ENCODE data around the gene SPRR2B. TPM values are rescaled to one million over a fixed set of nuclear protein-coding genes. Genes with fewer than 3 reads are reported as not detected.
"Not testable (repeated sequence)": the region's sequence is repeated elsewhere in the genome, so short reads cannot be mapped to it uniquely, and the experiment has no call there.

SPRR2B gene
- not detected for total RNA-seq
- polyA plus RNA-seq: 3.1 TPM
- long read RNA-seq, donor 1: 0 reads
- long read RNA-seq, donor 2: 0 reads
- long read RNA-seq, donor 3: 0 reads
- long read RNA-seq, donor 4: 0 reads
- long read RNA-seq, donor 5: 0 reads
- long read RNA-seq, donor 6: 0 reads
- long read RNA-seq, donor 7: 0 reads
- long read RNA-seq, donor 8: 0 reads
- long read RNA-seq, donor 9: 0 reads
- long read RNA-seq, donor 10: 0 reads

DNA sequence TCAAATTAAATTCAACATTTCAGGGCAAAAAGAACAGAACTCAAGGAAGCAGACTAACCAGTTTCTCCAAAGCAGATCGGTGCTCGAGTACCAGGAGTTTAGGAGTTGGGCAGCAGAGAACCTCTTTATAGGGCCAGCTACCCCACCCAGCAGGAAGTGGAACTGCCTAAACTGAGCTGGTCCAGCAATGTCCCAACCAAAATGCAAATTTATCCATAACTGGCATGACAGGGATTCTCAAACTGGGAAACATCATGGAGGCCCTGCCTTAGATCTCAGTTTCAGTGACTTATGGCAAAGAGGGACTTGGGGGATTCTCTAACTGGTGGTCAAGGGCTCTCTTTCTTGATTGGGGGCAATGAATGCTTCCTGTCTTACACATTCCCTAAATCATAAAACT, at the start of gene SPRR2B:
Gene SPRR2B, minus strand, starts transcription at position 101 of the 400 bp plus-strand sequence. CDS start 772 bp downstream, outside the sequence.
- H3K9me3 ChIP-seq (ENCODE audit: control insufficient read depth in 2 of 2, insufficient read depth in 1 of 2, low read length in 1 of 2): no peaks in the 10 kb centered on the region
- H3K4me1 ChIP-seq (ENCODE audit: control insufficient read depth in 2 of 2, insufficient read depth in 2 of 2, low read length in 2 of 2): no peaks in the 10 kb centered on the region
- WGBS: 95% methylated on average over 2 of the region's 2 CpGs
- no peak within 1 kb of the TSS for H3K27ac ChIP-seq (ENCODE audit: low read depth in 1 of 2, low read length in 1 of 2)
- no peaks in the 10 kb centered on the region for H3K36me3 ChIP-seq (ENCODE audit: control insufficient read depth in 2 of 2, insufficient read depth in 2 of 2, low read length in 1 of 2)
- H3K27me3 ChIP-seq (ENCODE audit: control insufficient read depth in 2 of 2, insufficient read depth in 1 of 2, low read length in 1 of 2): no peaks in the 10 kb centered on the region
- no peak within 1 kb of the TSS for H3K4me3 ChIP-seq (ENCODE audit: low read length in 2 of 2)
- no peak for DNase-seq (ENCODE audit: low read depth in 6 of 9, low spot score in 9 of 9)

DNA sequence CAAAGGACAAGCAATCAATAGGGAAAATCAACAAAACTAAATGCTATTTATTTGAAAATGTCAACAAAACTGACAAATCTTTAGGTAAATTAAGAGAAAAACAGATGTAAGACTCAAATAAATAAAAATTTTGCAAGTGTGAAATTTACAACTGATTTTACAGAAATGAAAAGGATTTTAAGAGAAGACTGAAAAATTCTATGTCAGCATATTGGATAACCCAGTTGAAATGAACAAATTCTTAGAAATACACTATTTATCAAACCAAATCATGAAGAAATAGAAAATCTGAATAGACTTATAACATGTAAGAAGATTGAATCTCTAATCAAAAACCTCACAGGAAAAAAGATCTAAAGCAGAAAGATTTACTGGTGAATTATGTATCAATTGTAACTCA, 49.5 kb upstream of the SPRR2B start:
- H3K9me3 ChIP-seq (ENCODE audit: control insufficient read depth in 2 of 2, insufficient read depth in 1 of 2, low read length in 1 of 2): no peaks in the 10 kb centered on the region
- H3K4me3 ChIP-seq (ENCODE audit: low read length in 2 of 2): no peak overlapping the region
- H3K27me3 ChIP-seq (ENCODE audit: control insufficient read depth in 2 of 2, insufficient read depth in 1 of 2, low read length in 1 of 2): no peaks in the 10 kb centered on the region
- H3K27ac ChIP-seq (ENCODE audit: low read depth in 1 of 2, low read length in 1 of 2): no peak overlapping the region
- no peak for DNase-seq (ENCODE audit: low read depth in 6 of 9, low spot score in 9 of 9)
- no peaks in the 10 kb centered on the region for H3K4me1 ChIP-seq (ENCODE audit: control insufficient read depth in 2 of 2, insufficient read depth in 2 of 2, low read length in 2 of 2)
- H3K36me3 ChIP-seq (ENCODE audit: control insufficient read depth in 2 of 2, insufficient read depth in 2 of 2, low read length in 1 of 2): no peaks in the 10 kb centered on the region

DNA sequence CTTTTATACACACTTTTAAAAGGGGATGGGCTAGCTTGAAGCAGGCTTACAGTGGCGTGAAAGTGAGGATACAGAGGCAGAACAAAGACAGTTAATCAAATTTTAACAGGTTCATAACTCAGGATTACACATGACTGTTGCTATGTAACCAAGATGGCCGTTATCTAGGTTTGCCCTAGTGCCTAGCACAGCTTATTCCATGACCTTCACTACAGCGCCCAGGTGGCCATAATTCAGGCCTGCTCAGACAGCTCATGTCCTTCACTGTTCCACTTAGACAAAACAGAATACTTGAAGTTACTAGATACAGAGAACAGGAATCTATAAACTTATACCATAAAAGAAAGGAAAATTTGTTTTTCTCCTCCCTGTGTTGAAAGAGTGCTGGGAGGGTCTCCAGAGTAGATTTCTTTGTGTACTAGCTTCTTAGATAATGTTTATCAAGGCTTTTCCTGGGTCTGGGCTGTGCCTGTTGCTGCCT, 48.1 kb upstream of the SPRR2B start:
- Histone ChIP-seq H3K4me3 (ENCODE audit: low read length in 2 of 2) (no peak overlapping the region), H3K27ac (ENCODE audit: low read depth in 1 of 2, low read length in 1 of 2) (no peak overlapping the region), H3K9me3 (ENCODE audit: control insufficient read depth in 2 of 2, insufficient read depth in 1 of 2, low read length in 1 of 2) (no peaks in the 10 kb centered on the region), H3K36me3 (ENCODE audit: control insufficient read depth in 2 of 2, insufficient read depth in 2 of 2, low read length in 1 of 2) (no peaks in the 10 kb centered on the region), H3K4me1 (ENCODE audit: control insufficient read depth in 2 of 2, insufficient read depth in 2 of 2, low read length in 2 of 2) (no peaks in the 10 kb centered on the region), H3K27me3 (ENCODE audit: control insufficient read depth in 2 of 2, insufficient read depth in 1 of 2, low read length in 1 of 2) (no peaks in the 10 kb centered on the region)
- 82% methylated on average over 3 of the region's 3 CpGs for WGBS
- DNase-seq (ENCODE audit: low read depth in 6 of 9, low spot score in 9 of 9): no peak

DNA sequence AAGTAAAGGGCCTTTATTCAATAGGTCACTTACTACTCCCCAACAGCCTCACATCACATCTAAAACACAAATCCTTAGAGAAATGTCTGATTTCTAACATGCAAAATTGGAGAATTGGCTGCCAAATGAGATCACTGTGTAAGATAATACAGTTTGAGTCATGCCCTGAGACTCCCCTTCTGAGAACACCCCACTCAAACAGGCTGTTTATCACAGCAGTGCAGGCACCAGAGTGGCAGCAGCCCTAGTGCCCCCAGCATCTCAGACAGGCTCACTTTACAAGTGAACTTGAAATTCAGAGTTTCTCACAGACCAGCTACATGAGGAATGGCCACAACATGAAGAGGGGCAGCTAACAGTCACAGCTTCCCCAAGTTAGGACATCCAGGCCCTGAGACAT, 43.9 kb upstream of the SPRR2B start:
- not testable (repeated sequence) for H3K27ac ChIP-seq (ENCODE audit: low read depth in 1 of 2, low read length in 1 of 2); H3K4me1 ChIP-seq (ENCODE audit: control insufficient read depth in 2 of 2, insufficient read depth in 2 of 2, low read length in 2 of 2); H3K36me3 ChIP-seq (ENCODE audit: control insufficient read depth in 2 of 2, insufficient read depth in 2 of 2, low read length in 1 of 2); H3K4me3 ChIP-seq (ENCODE audit: low read length in 2 of 2); DNase-seq (ENCODE audit: low read depth in 6 of 9, low spot score in 9 of 9); H3K27me3 ChIP-seq (ENCODE audit: control insufficient read depth in 2 of 2, insufficient read depth in 1 of 2, low read length in 1 of 2); H3K9me3 ChIP-seq (ENCODE audit: control insufficient read depth in 2 of 2, insufficient read depth in 1 of 2, low read length in 1 of 2)

DNA sequence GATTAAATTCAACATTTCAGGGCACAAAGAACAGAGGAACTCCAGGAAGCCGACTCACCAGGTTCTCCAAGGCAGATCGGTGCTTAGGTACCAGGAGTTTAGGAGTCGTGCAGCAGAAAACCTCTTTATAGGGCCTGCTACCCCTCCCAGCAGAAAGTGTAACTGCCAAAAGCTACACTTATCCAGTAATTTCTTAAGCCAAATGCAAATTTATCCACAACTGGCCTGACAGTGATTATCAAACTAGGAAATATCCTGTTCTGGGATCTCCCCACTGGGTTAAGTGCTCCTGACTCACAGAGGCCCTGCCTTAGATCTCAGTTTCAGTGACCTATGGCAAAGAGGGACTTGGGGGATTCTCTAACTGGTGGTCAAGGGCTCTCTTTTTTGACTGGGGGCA, 42.0 kb upstream of the SPRR2B start, which contains the start of gene SPRR2F:
Gene SPRR2F, minus strand, starts transcription at position 101 of the 400 bp plus-strand sequence. CDS start 783 bp downstream, outside the sequence.
- Histone ChIP-seq H3K36me3 (ENCODE audit: control insufficient read depth in 2 of 2, insufficient read depth in 2 of 2, low read length in 1 of 2) (no peaks in the 10 kb centered on the region), H3K27ac (ENCODE audit: low read depth in 1 of 2, low read length in 1 of 2) (no peak within 1 kb of the TSS), H3K27me3 (ENCODE audit: control insufficient read depth in 2 of 2, insufficient read depth in 1 of 2, low read length in 1 of 2) (no peaks in the 10 kb centered on the region), H3K4me3 (ENCODE audit: low read length in 2 of 2) (no peak within 1 kb of the TSS), H3K4me1 (ENCODE audit: control insufficient read depth in 2 of 2, insufficient read depth in 2 of 2, low read length in 2 of 2) (no peaks in the 10 kb centered on the region), H3K9me3 (ENCODE audit: control insufficient read depth in 2 of 2, insufficient read depth in 1 of 2, low read length in 1 of 2) (no peaks in the 10 kb centered on the region)
- 90% methylated on average over 3 of the region's 3 CpGs for WGBS
- no peak for DNase-seq (ENCODE audit: low read depth in 6 of 9, low spot score in 9 of 9)

DNA sequence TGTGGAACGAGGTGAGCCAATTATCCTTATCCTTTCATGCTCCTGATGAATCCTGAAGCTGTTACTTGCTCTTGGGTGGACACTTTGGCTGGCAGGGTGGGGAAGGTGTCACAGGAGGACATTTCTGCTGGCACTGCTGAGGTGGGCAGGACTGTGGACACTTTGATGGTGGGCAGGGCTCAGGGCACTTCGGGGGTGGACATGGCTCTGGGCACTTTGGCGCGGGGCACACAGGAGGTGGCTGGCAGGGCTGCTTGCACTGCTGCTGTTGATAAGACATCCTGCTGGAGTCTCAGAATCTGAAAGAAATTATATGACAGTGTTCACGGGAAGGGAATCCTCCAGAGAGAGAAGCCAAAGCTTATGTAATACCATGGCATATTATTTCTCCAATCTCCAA, 41.0 kb upstream of the SPRR2B start:
- H3K27ac ChIP-seq (ENCODE audit: low read depth in 1 of 2, low read length in 1 of 2); H3K4me3 ChIP-seq (ENCODE audit: low read length in 2 of 2); H3K9me3 ChIP-seq (ENCODE audit: control insufficient read depth in 2 of 2, insufficient read depth in 1 of 2, low read length in 1 of 2); H3K36me3 ChIP-seq (ENCODE audit: control insufficient read depth in 2 of 2, insufficient read depth in 2 of 2, low read length in 1 of 2); H3K27me3 ChIP-seq (ENCODE audit: control insufficient read depth in 2 of 2, insufficient read depth in 1 of 2, low read length in 1 of 2); H3K4me1 ChIP-seq (ENCODE audit: control insufficient read depth in 2 of 2, insufficient read depth in 2 of 2, low read length in 2 of 2); DNase-seq (ENCODE audit: low read depth in 6 of 9, low spot score in 9 of 9): not testable (repeated sequence)
- 89% methylated on average over 5 of the region's 5 CpGs for WGBS

DNA sequence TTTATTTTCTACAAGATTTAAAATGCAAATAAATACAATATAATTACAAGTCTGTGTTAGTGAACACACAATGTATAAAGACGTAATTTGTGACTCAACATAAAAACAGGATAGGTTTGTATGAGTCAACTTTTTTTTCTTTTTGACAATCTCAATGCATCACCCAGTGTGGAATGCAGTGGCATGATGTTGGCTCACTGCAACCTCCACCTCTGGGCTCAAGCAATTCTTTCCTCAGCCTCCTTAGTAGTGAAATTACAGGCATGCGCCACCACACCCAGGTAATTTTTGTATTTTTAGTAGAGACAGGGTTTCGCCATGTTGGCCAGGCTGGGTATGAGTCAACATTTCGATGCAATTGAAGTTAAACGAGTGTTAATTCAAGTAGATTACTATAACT, 28.8 kb upstream of the SPRR2B start:
- Histone ChIP-seq H3K36me3 (ENCODE audit: control insufficient read depth in 2 of 2, insufficient read depth in 2 of 2, low read length in 1 of 2) (no peaks in the 10 kb centered on the region), H3K4me1 (ENCODE audit: control insufficient read depth in 2 of 2, insufficient read depth in 2 of 2, low read length in 2 of 2) (no peaks in the 10 kb centered on the region), H3K27ac (ENCODE audit: low read depth in 1 of 2, low read length in 1 of 2) (no peak overlapping the region), H3K4me3 (ENCODE audit: low read length in 2 of 2) (no peak overlapping the region), H3K9me3 (ENCODE audit: control insufficient read depth in 2 of 2, insufficient read depth in 1 of 2, low read length in 1 of 2) (no peaks in the 10 kb centered on the region), H3K27me3 (ENCODE audit: control insufficient read depth in 2 of 2, insufficient read depth in 1 of 2, low read length in 1 of 2) (no peaks in the 10 kb centered on the region)
- no peak for DNase-seq (ENCODE audit: low read depth in 6 of 9, low spot score in 9 of 9)
- WGBS: 97% methylated on average over 5 of the region's 5 CpGs

DNA sequence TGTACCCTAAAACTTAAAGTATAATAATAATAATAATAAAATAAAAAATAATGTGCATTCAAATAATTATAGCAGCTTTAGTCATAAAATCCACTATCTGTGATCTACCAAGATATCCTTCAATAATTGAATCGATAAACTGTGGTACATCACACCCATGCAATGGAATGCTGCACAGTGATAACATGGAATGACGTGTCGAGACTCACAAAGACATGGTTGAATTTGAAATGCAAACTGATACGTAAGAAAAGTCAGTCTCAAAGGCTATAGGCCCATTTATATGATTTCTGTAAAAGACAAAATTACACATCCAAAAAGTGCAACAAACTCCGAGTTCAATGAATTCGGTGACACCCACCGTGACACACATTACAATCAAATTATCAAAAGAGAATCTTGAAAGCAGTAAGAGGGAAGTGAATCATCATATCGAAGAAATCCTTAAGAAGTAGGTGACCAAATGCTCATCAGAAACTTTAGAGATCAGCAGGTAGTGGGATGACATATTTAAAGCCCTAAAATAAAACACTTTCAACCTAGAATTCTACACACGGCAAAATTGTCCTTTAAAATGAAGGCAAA, 28.1 kb upstream of the SPRR2B start:
- no peak overlapping the region for H3K4me3 ChIP-seq (ENCODE audit: low read length in 2 of 2)
- no peak for DNase-seq (ENCODE audit: low read depth in 6 of 9, low spot score in 9 of 9)
- no peaks in the 10 kb centered on the region for H3K27me3 ChIP-seq (ENCODE audit: control insufficient read depth in 2 of 2, insufficient read depth in 1 of 2, low read length in 1 of 2)
- H3K9me3 ChIP-seq (ENCODE audit: control insufficient read depth in 2 of 2, insufficient read depth in 1 of 2, low read length in 1 of 2): no peaks in the 10 kb centered on the region
- no peaks in the 10 kb centered on the region for H3K36me3 ChIP-seq (ENCODE audit: control insufficient read depth in 2 of 2, insufficient read depth in 2 of 2, low read length in 1 of 2)
- 96% methylated on average over 9 of the region's 9 CpGs for WGBS
- H3K27ac ChIP-seq (ENCODE audit: low read depth in 1 of 2, low read length in 1 of 2): no peak overlapping the region
- no peaks in the 10 kb centered on the region for H3K4me1 ChIP-seq (ENCODE audit: control insufficient read depth in 2 of 2, insufficient read depth in 2 of 2, low read length in 2 of 2)

DNA sequence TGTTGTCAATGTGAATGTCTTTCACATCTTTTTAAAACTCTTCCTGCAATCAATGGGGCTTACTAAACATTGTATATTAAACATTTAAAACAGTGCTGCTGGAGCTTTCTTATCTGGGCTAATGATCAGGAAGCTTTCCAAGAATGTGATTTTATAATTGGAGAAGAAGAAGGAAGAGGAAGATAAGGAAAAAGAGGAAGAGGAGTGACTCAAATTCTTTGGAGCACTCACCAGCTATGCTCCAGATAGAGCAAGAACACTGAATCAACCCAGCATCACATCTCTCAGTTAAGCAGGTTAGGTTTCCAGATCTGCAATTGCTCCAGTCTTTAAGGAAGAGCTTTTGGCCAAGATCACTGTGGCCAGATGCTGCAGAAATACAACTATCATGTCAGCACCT, 24.4 kb upstream of the SPRR2B start:
- no peaks in the 10 kb centered on the region for H3K36me3 ChIP-seq (ENCODE audit: control insufficient read depth in 2 of 2, insufficient read depth in 2 of 2, low read length in 1 of 2)
- no peaks in the 10 kb centered on the region for H3K4me1 ChIP-seq (ENCODE audit: control insufficient read depth in 2 of 2, insufficient read depth in 2 of 2, low read length in 2 of 2)
- H3K9me3 ChIP-seq (ENCODE audit: control insufficient read depth in 2 of 2, insufficient read depth in 1 of 2, low read length in 1 of 2): no peaks in the 10 kb centered on the region
- H3K4me3 ChIP-seq (ENCODE audit: low read length in 2 of 2): no peak overlapping the region
- H3K27me3 ChIP-seq (ENCODE audit: control insufficient read depth in 2 of 2, insufficient read depth in 1 of 2, low read length in 1 of 2): no peaks in the 10 kb centered on the region
- DNase-seq (ENCODE audit: low read depth in 6 of 9, low spot score in 9 of 9): no peak
- H3K27ac ChIP-seq (ENCODE audit: low read depth in 1 of 2, low read length in 1 of 2): no peak overlapping the region

Measured in thymus (tissue), 14 donors.